GM12878 (cell line): ENCODE measurements around the gene VARS1. TPM values are rescaled to one million over a fixed set of nuclear protein-coding genes. Genes with fewer than 3 reads are reported as not detected.

Source experiments
- ATAC-seq: fragments of 200-7000 bp; cut with Tn5 transposase; 3 replicates; pipeline ENCODE4 v1.9.1; 2020; ENCODE audit warnings: mild to moderate bottlenecking, moderate library complexity
- BruUV-seq: library from RNA; stranded (reverse); fragments of 400-500 nt; replicated peaks from 2 replicates; lab custom pipeline; 2021; lab: Mats Ljungman, UMichigan
- CTCF ChIA-PET: fragments of 300-600 bp; sonication (Branson Sonifier 250); formaldehyde crosslinking; extraction: SDS; loops from one replicate; lab custom pipeline; 2021; ENCODE audit warnings: inconsistent platforms; lab: Yijun Ruan, JAX
- POLR2A ChIA-PET: fragments of 350-600 bp; formaldehyde crosslinking; extraction: SDS; loops from one replicate; lab custom pipeline; 2021; ENCODE audit warnings: inconsistent platforms; lab: Charles Lee
- RAD21 ChIA-PET: fragments of 300-600 bp; sonication (Branson Sonifier 250); formaldehyde crosslinking; loops from one replicate; lab custom pipeline; 2023; ENCODE audit warnings: antibody characterized with exemption; ENCODE audit not compliant: unreplicated experiment; lab: Charles Lee
- SMC1A ChIA-PET: fragments of 300-600 bp; sonication (Branson Sonifier 250); formaldehyde crosslinking; loops from one replicate; lab custom pipeline; 2023; ENCODE audit not compliant: unreplicated experiment, uncharacterized antibody; lab: Charles Lee
- DNase-seq: peaks from one replicate; pipeline ENCODE4 v3.0.0-alpha.2; 2011; ENCODE audit warnings: low read depth, low spot score
- FAIRE-seq: peaks from 3 replicates; lab custom pipeline; 2011; peaks lifted over from hg19 to GRCh38; lab: Jason Lieb, UNC
- H2AFZ ChIP-seq: 2 replicates; pipeline ENCODE4 v1.6.0; 2011; ENCODE audit warnings: low read depth, low read length, control low read depth; ENCODE audit not compliant: control insufficient read depth
- H3K27ac ChIP-seq: 2 replicates; pipeline ENCODE4 v1.5.1; 2011; ENCODE audit warnings: control low read depth; ENCODE audit not compliant: control insufficient read depth, insufficient read depth
- H3K27me3 ChIP-seq, 2 experiments: replicated peaks in 1 of 2; 2 replicates each; pipeline versions ENCODE4 v1.6.0 to v1.6.1; 2011; ENCODE audit warnings: low read length in 1 of 2; ENCODE audit not compliant: control insufficient read depth in 2 of 2, insufficient read depth in 2 of 2
- H3K36me3 ChIP-seq, 2 experiments: 2 replicates each; pipeline ENCODE4 v1.5.1; 2011; ENCODE audit warnings: low read length in 1 of 2; ENCODE audit not compliant: control insufficient read depth in 2 of 2, insufficient read depth in 2 of 2
- H3K4me1 ChIP-seq: 2 replicates; pipeline ENCODE4 v1.6.1; 2011; ENCODE audit warnings: mild to moderate bottlenecking, low read length, moderate library complexity, mixed read lengths; ENCODE audit not compliant: control insufficient read depth, insufficient read depth
- H3K4me2 ChIP-seq: 2 replicates; pipeline ENCODE4 v1.6.0; 2011; ENCODE audit warnings: control low read depth; ENCODE audit not compliant: control insufficient read depth, insufficient read depth
- H3K4me3 ChIP-seq: fragments of 200-600 bp; sonication (generic); 2 replicates; pipeline ENCODE4 v1.5.1; 2016
- H3K79me2 ChIP-seq: 2 replicates; pipeline ENCODE4 v1.6.0; 2011; ENCODE audit warnings: low read length; ENCODE audit not compliant: control insufficient read depth, insufficient read depth
- H3K9ac ChIP-seq: 2 replicates; pipeline ENCODE4 v1.8.0; 2011; ENCODE audit warnings: low read length, control low read depth, mixed read lengths; ENCODE audit not compliant: control insufficient read depth, insufficient read depth
- H3K9me3 ChIP-seq: replicated peaks from 3 replicates; pipeline ENCODE4 v1.5.1; 2011; ENCODE audit warnings: mild to moderate bottlenecking, low read length; ENCODE audit not compliant: control insufficient read depth, insufficient read depth
- H4K20me1 ChIP-seq: 2 replicates; pipeline ENCODE4 v1.6.0; 2011; ENCODE audit not compliant: control insufficient read depth, insufficient read depth
- BCL3 ChIP-seq: IDR thresholded peaks from 2 replicates; pipeline ENCODE4 v1.6.1; 2011; ENCODE audit warnings: borderline replicate concordance, low read depth, mild to moderate bottlenecking, moderate library complexity, low read length; ENCODE audit not compliant: insufficient read depth, poor library complexity, severe bottlenecking
- WGBS: methylation state at CpG from one replicate; pipeline ENCODE4 v1.1.6; 2016; ENCODE audit warnings: low lambda C conversion rate; ENCODE audit not compliant: insufficient replicate concordance, insufficient coverage; ENCODE audit errors: missing lambda C conversion rate; 5-methylcytosine and 5-hydroxymethylcytosine counted together
- in situ Hi-C: fragments of 300-500 bp; cut with MboI; formaldehyde crosslinking; loops from 9 replicates; pipeline ENCODE4 v1.14.3; 2018; ENCODE audit warnings: mixed read lengths
- intact Hi-C: fragments of 100-400 bp; cut with micrococcal nuclease; formaldehyde crosslinking; loops from one replicate; pipeline ENCODE4 v1.14.2; 2022; ENCODE audit not compliant: unreplicated experiment
- polyA plus RNA-seq, 11 experiments: library from polyadenylated mRNA; depleted of rRNA in 4 of 11; unstranded in 6 of 11; stranded (reverse) in 5 of 11; fragments of >200 nt; fragmentation: Nextera tagmentation in 4 of 11; fragmentation: Illumina TruSeq in 1 of 11; extraction: Ambion mirVana in 4 of 11; extraction: Trizol in 1 of 11; gene quantifications; 1 replicate in 1 of 11; 2 replicates in 10 of 11; pipeline versions ENCODE4 v1.2.1 to v1.2.3, GENCODE V29; 2011 to 2016; ENCODE audit warnings: inconsistent platforms in 2 of 11, missing spikeins in 2 of 11, low read depth in 1 of 11
- total RNA-seq, 4 experiments: library from RNA; depleted of rRNA in 3 of 4; stranded (reverse); fragments of >200 nt in 3 of 4; fragmentation: Illumina TruSeq in 1 of 4; extraction: Trizol in 1 of 4; gene quantifications; 2 replicates each; pipeline versions ENCODE4 v1.2.1 to v1.2.3, GENCODE V29; 2013 to 2021
- TF ChIP-seq, protein P1 (sequence below): fragments of 450-650 bp; IDR thresholded peaks from 2 replicates; pipeline ENCODE4 v1.6.1; 2018; ENCODE audit warnings: borderline replicate concordance, mild to moderate bottlenecking; ENCODE audit not compliant: partially characterized antibody

VARS1 gene
- total and polyA plus RNA-seq, 10 of the 15 experiments (the other 5 are each of a cell fraction or from before 2014, with no cell fraction given): 1.2 to 243 (median 80.7) TPM

GRCh38 chr6:31763619-31763940 is 32.0 kb downstream of the VARS1 start:
- RAD21 ChIA-PET: no interaction called here
- no peaks in the 10 kb centered on the region for H3K9me3 ChIP-seq
- H3K36me3 ChIP-seq: no peaks in the 10 kb centered on the region; a peak in 2 of 4 replicates
- POLR2A ChIA-PET: no interaction called here
- no peaks in the 10 kb centered on the region for H3K27me3 ChIP-seq
- WGBS: 100% methylated on average over 1 of the region's 1 CpG
- H2AFZ ChIP-seq: no peak overlapping the region
- no peak for TF ChIP-seq BCL3
- TF ChIP-seq, protein P1, sequence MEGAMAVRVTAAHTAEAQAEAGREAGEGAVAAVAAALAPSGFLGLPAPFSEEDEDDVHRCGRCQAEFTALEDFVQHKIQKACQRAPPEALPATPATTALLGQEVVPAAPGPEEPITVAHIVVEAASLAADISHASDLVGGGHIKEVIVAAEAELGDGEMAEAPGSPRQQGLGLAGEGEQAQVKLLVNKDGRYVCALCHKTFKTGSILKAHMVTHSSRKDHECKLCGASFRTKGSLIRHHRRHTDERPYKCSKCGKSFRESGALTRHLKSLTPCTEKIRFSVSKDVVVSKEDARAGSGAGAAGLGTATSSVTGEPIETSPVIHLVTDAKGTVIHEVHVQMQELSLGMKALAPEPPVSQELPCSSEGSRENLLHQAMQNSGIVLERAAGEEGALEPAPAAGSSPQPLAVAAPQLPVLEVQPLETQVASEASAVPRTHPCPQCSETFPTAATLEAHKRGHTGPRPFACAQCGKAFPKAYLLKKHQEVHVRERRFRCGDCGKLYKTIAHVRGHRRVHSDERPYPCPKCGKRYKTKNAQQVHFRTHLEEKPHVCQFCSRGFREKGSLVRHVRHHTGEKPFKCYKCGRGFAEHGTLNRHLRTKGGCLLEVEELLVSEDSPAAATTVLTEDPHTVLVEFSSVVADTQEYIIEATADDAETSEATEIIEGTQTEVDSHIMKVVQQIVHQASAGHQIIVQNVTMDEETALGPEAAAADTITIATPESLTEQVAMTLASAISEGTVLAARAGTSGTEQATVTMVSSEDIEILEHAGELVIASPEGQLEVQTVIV: peak; percentile 2
- no peak overlapping the region for H3K4me2 ChIP-seq
- ATAC-seq (no peak), DNase-seq (no peak), FAIRE-seq (no peak)
- no peak overlapping the region for H3K9ac ChIP-seq
- H3K79me2 ChIP-seq: no peaks in the 10 kb centered on the region
- no peaks in the 10 kb centered on the region for H3K4me1 ChIP-seq
- intact Hi-C loops: no loop called here
- H3K4me3 ChIP-seq: no peak overlapping the region
- H4K20me1 ChIP-seq: no peaks in the 10 kb centered on the region
- CTCF ChIA-PET: no interaction called here
- SMC1A ChIA-PET: no interaction called here
- in situ Hi-C loops: no loop called here
- H3K27ac ChIP-seq: no peak overlapping the region
- no TSS peak for BruUV-seq
